Endothelial cell of umbilical vein (primary cell): ENCODE results near the gene RSRC1. TPM values are rescaled to one million over a fixed set of nuclear protein-coding genes. Genes with fewer than 3 reads are reported as not detected.

Experiments
- BruUV-seq: library from RNA; stranded (reverse); fragments of 400-500 nt; replicated peaks from 2 replicates; lab custom pipeline; 2021; lab: Mats Ljungman, UMichigan
- CTCF ChIA-PET: fragments of 300-600, 350-600 bp; sonication (Branson Sonifier 250); formaldehyde crosslinking; loops from one replicate; lab custom pipeline; 2021; ENCODE audit warnings: antibody characterized with exemption, inconsistent platforms; lab: Charles Lee
- POLR2A ChIA-PET: fragments of 300-600, 350-600 bp; sonication (Branson Sonifier 250); formaldehyde crosslinking; loops from one replicate; lab custom pipeline; 2021; ENCODE audit warnings: antibody characterized with exemption, inconsistent platforms; lab: Charles Lee
- DNase-seq: peaks from one replicate; pipeline ENCODE4 v3.0.0-alpha.2; 2011; ENCODE audit warnings: low read depth, low spot score
- FAIRE-seq: peaks from 2 replicates; lab custom pipeline; 2011; peaks lifted over from hg19 to GRCh38; lab: Jason Lieb, UNC
- H2AFZ ChIP-seq: 2 replicates; pipeline ENCODE4 v1.6.0; 2012; ENCODE audit warnings: low read depth, low read length, control low read depth, inconsistent platforms
- H3K27ac ChIP-seq: 2 replicates; pipeline ENCODE4 v1.5.1; 2011; ENCODE audit warnings: low read depth, mild to moderate bottlenecking, control low read depth, low read length, moderate library complexity; ENCODE audit not compliant: insufficient read depth
- H3K27me3 ChIP-seq, 2 experiments: 2 replicates each; pipeline versions ENCODE4 v1.6.0 to v1.6.1; 2011; ENCODE audit warnings: low read length in 2 of 2, mixed read lengths in 1 of 2; ENCODE audit not compliant: control insufficient read depth in 2 of 2, insufficient read depth in 2 of 2
- H3K36me3 ChIP-seq, 2 experiments: 2 replicates in 1 of 2; 3 replicates in 1 of 2; pipeline ENCODE4 v1.5.1; 2011; ENCODE audit warnings: low read length in 2 of 2, mild to moderate bottlenecking in 1 of 2, moderate library complexity in 1 of 2; ENCODE audit not compliant: control insufficient read depth in 2 of 2, insufficient read depth in 2 of 2; ENCODE audit errors: extremely low read depth in 1 of 2
- H3K4me1 ChIP-seq: 3 replicates; pipeline ENCODE4 v1.5.1; 2011; ENCODE audit warnings: mild to moderate bottlenecking, low read length; ENCODE audit not compliant: control insufficient read depth, insufficient read depth; ENCODE audit errors: extremely low read depth
- H3K4me2 ChIP-seq: 2 replicates; pipeline ENCODE4 v1.6.1; 2011; ENCODE audit warnings: low read length, control low read depth, mixed read lengths; ENCODE audit not compliant: insufficient read depth
- H3K4me3 ChIP-seq, 3 experiments: fragments of 200-600 bp in 1 of 3; sonication (generic), shearing (Covaris generic) in 1 of 3; replicated peaks in 1 of 3; 2 replicates each; pipeline ENCODE4 v1.5.1; 2011 to 2016; ENCODE audit warnings: control low read depth in 3 of 3, low read length in 3 of 3, mild to moderate bottlenecking in 2 of 3, inconsistent platforms in 1 of 3, low read depth in 1 of 3, moderate library complexity in 1 of 3; ENCODE audit not compliant: insufficient read depth in 1 of 3
- H3K79me2 ChIP-seq: 2 replicates; pipeline ENCODE4 v1.6.0; 2012; ENCODE audit warnings: low read length, inconsistent platforms; ENCODE audit not compliant: control insufficient read depth, insufficient read depth
- H3K9ac ChIP-seq: replicated peaks from 2 replicates; pipeline ENCODE3; 2011; ENCODE audit warnings: low read length, control low read depth; ENCODE audit not compliant: insufficient read depth; ENCODE audit errors: extremely low read depth
- H3K9me1 ChIP-seq: replicated peaks from 3 replicates; pipeline ENCODE4 v1.6.0; 2011; ENCODE audit warnings: mild to moderate bottlenecking, low read length; ENCODE audit not compliant: control insufficient read depth, insufficient read depth; ENCODE audit errors: extremely low read depth
- H3K9me3 ChIP-seq: replicated peaks from 2 replicates; pipeline ENCODE4 v1.5.1; 2012; ENCODE audit warnings: low read length, inconsistent platforms; ENCODE audit not compliant: control insufficient read depth, insufficient read depth
- H4K20me1 ChIP-seq: replicated peaks from 2 replicates; pipeline ENCODE3; 2011; ENCODE audit warnings: mild to moderate bottlenecking, low read length; ENCODE audit not compliant: control insufficient read depth, insufficient read depth; ENCODE audit errors: extremely low read depth
- CTCF ChIP-seq, 2 donors: IDR thresholded peaks; 1 replicate in 1 of 2; 2 replicates in 1 of 2; pipeline ENCODE4 v1.5.1; 2011; ENCODE audit warnings: low read length in 2 of 2, mild to moderate bottlenecking in 2 of 2, moderate library complexity in 2 of 2, control low read depth in 1 of 2, inconsistent platforms in 1 of 2, low read depth in 1 of 2; ENCODE audit not compliant: insufficient read depth in 1 of 2; ENCODE audit errors: extremely low read depth in 1 of 2
- EZH2 ChIP-seq: IDR thresholded peaks from 2 replicates; pipeline ENCODE4 v1.6.1; 2012; ENCODE audit warnings: borderline replicate concordance, low read depth, mild to moderate bottlenecking, moderate library complexity, low read length, inconsistent platforms; ENCODE audit not compliant: severe bottlenecking
- FOS ChIP-seq: IDR thresholded peaks from 2 replicates; pipeline ENCODE4 v1.6.1; 2011; ENCODE audit warnings: mild to moderate bottlenecking, low read length, moderate library complexity, borderline replicate concordance; ENCODE audit not compliant: insufficient read depth
- GATA2 ChIP-seq: IDR thresholded peaks from 2 replicates; pipeline ENCODE4 v1.7.0; 2011; ENCODE audit warnings: low read depth, mild to moderate bottlenecking, moderate library complexity, mixed read lengths, low read length; ENCODE audit not compliant: insufficient read length, insufficient read depth
- JUN ChIP-seq: IDR thresholded peaks from 2 replicates; pipeline ENCODE4 v1.6.1; 2011; ENCODE audit warnings: borderline replicate concordance, low read depth; ENCODE audit not compliant: insufficient read length, insufficient read depth
- MAX ChIP-seq: IDR thresholded peaks from 2 replicates; pipeline ENCODE4 v1.6.1; 2011; ENCODE audit not compliant: insufficient read depth, insufficient read length
- MYC ChIP-seq: IDR thresholded peaks from one replicate; pipeline ENCODE4 v1.6.1; 2011; ENCODE audit warnings: mild to moderate bottlenecking, low read depth, low read length
- POLR2A ChIP-seq: IDR thresholded peaks from 2 replicates; pipeline ENCODE4 v1.6.1; 2012; ENCODE audit warnings: low read depth, mild to moderate bottlenecking, control low read depth, low read length
- POLR2AphosphoS5 ChIP-seq: IDR thresholded peaks from 2 replicates; pipeline ENCODE4 v1.6.1; 2012; ENCODE audit warnings: low read depth, mild to moderate bottlenecking, control low read depth, low read length, moderate library complexity; ENCODE audit not compliant: insufficient read depth
- dilution Hi-C: fragments of 300-500 bp; cut with MboI; formaldehyde crosslinking; loops from one replicate; pipeline ENCODE4 v1.15.0; 2019; ENCODE audit warnings: low sequenced_read_pairs; ENCODE audit not compliant: extremely low pct_ligation_motif_present
- intact Hi-C: fragments of 100-400 bp; cut with micrococcal nuclease; formaldehyde crosslinking; loops from one replicate; pipeline ENCODE4 v1.10.0; 2022
- polyA plus RNA-seq, 4 experiments: library from polyadenylated mRNA; depleted of rRNA in 3 of 4; stranded (reverse) in 3 of 4; unstranded in 1 of 4; fragments of >200 nt; gene quantifications; 2 replicates each; pipeline versions ENCODE4 v1.2.1 to v1.2.3, GENCODE V29; 2011 to 2012; ENCODE audit warnings: missing spikeins in 1 of 4
- total RNA-seq: library from RNA; stranded (reverse); gene quantifications from 2 replicates; pipeline ENCODE4 v1.2.3, GENCODE V29; 2021

The RSRC1 gene
- total and polyA plus RNA-seq, 2 donors (not counting 3 experiments of a cell fraction or from before 2014, with no cell fraction given): 1.8 to 25.4 TPM

GRCh38 chr3:158098309-158098639, 11.6 kb upstream of the RSRC1 start:
- Histone ChIP-seq H4K20me1 (peaks cover 3% of the 10 kb centered on the region), H3K9ac (no peak overlapping the region), H2AFZ (no peak overlapping the region), H3K9me3 (no peaks in the 10 kb centered on the region), H3K4me1 (peaks cover 6% of the 10 kb centered on the region), H3K36me3 (no peaks in the 10 kb centered on the region), H3K79me2 (no peaks in the 10 kb centered on the region), H3K4me3 (peak overlapping the region in 1 of 3 experiments; percentile 26), H3K4me2 (peak overlapping the region; percentile 49), H3K9me1 (no peaks in the 10 kb centered on the region), H3K27me3 (peaks cover 90 to 98% of the 10 kb centered on the region in 2 experiments), H3K27ac (no peak overlapping the region)
- TF ChIP-seq JUN (no peak), EZH2 (peak; percentile 90)
- ChIA-PET POLR2A (no interaction called here), CTCF (no interaction called here)
- FAIRE-seq (no peak), DNase-seq (no peak)
- dilution Hi-C loops (no loop called here), intact Hi-C loops (loop anchor here (5.0 kb wide), 1 partner anchor 439 kb away; no protein-coding TSS in a partner anchor)
- BruUV-seq: no TSS peak

GRCh38 chr3:158098834-158099424, 11.0 kb upstream of the RSRC1 start:
- H3K36me3 ChIP-seq: no peaks in the 10 kb centered on the region
- DNase-seq (no peak), FAIRE-seq (no peak)
- no peak overlapping the region for H3K27ac ChIP-seq
- ChIA-PET POLR2A (no interaction called here), CTCF (no interaction called here)
- H3K9ac ChIP-seq: no peak overlapping the region
- BruUV-seq: no TSS peak
- dilution Hi-C loops: no loop called here
- H3K4me2 ChIP-seq: no peak overlapping the region
- H3K9me3 ChIP-seq: no peaks in the 10 kb centered on the region
- TF ChIP-seq MYC (no peak), EZH2 (no peak), POLR2A (no peak), JUN (no peak), POLR2AphosphoS5 (no peak), MAX (no peak), FOS (no peak), CTCF (IDR thresholded peaks at IDR 0.05; ENCODE audit: extremely low read depth in 1 of 2, insufficient read depth in 1 of 2, low read depth in 1 of 2, low read length in 2 of 2) (no peak), GATA2 (no peak)
- H3K79me2 ChIP-seq: no peaks in the 10 kb centered on the region
- H3K9me1 ChIP-seq: no peaks in the 10 kb centered on the region
- peaks cover 6% of the 10 kb centered on the region for H3K4me1 ChIP-seq
- peaks cover 3% of the 10 kb centered on the region for H4K20me1 ChIP-seq
- intact Hi-C loops: loop anchor here (5.0 kb wide), 1 partner anchor 438 kb away; no protein-coding TSS in a partner anchor
- H2AFZ ChIP-seq: no peak overlapping the region
- H3K27me3 ChIP-seq: peaks cover 92 to 98% of the 10 kb centered on the region in 2 experiments
- H3K4me3 ChIP-seq: no peak overlapping the region
